Right kidney (tissue), 1 donor: ENCODE data around the gene TXLNB.
"Not testable (repeated sequence)": the region's sequence is repeated elsewhere in the genome, so short reads cannot be mapped to it uniquely, and the experiment has no call there.

Source experiments
- DNase-seq: peaks from one replicate; pipeline ENCODE4 v3.0.0-alpha.2; 2016

Gene TXLNB

DNA sequence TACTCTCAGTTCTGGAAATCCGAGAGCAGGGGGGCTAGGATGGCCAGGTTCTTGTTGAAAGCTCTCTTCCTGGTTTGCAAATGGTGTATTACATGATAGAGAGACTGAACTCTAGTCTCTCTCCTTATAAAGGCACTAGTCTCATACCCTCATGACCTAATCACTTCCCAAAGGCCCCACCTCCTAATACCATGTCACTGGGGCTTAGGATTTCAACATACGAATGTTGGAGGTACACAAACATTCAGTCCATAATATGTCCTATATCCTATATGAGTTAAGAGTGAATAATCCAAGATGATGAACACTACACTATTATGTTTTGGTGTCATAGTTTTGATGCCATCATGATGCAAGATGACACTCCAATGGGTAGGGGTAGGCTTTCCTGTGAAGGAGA lies 20.0 kb upstream of the TXLNB start:
- DNase-seq, result no peak

DNA sequence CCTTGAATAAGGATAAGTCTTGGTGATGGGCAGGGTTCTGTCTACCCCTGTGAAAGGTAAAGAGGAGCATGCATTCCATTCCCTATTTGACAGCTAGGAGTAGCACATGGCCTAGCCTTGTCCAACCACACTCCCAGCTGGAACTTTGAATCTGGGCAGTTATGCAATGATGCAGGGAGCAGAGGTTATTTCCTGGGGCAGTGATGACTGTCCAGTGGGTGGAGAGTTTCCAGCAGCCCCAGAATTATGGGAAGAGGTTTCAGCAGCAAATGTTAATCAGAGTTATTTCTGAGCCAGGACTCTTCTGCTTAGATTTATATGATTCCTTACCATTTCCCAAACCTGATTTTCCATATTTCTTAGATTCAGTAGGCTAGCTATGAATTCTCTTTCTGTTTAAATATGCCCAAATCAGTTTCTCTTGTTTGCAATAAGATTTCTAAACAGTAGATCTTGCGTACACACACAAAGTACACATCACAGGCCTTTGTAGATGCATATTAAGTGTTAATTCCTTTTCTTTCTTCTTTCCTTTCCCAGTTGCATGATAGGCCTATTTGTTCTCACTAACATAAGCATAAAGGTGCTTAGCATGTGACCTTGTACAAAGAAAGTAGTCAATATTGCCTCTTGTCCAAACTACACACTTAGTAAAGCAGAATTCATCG lies 17.3 kb upstream of the TXLNB start:
- DNase-seq, result no peak

DNA sequence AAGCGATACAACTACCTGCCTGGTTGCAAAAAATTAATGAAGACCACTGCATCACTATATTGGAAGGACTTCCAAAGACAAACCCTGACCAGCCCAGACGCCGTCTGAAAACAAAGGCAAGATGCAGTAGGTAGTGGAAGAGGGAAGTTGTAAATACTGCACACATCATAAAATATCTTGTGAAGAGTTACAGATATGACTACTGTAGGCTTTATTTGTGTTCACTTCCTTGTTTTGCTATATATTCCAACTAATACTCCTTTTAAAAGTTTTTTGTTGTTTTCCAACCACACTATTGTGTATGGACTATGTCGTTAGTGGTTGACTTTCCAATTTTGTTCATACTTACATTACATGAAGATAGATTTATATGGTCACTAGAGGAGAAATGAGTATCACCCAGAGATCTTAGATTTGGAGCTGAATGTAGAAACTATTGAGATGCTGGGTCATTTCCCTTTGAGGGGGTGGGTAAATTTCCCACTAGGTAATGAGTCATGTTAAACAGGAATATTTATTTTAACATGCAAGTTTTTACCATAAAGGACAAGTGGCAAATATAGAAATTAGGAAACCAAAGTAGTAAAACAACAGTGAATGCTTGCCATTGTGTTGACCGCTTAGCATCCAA lies 16.6 kb upstream of the TXLNB start:
- no peak for DNase-seq

DNA sequence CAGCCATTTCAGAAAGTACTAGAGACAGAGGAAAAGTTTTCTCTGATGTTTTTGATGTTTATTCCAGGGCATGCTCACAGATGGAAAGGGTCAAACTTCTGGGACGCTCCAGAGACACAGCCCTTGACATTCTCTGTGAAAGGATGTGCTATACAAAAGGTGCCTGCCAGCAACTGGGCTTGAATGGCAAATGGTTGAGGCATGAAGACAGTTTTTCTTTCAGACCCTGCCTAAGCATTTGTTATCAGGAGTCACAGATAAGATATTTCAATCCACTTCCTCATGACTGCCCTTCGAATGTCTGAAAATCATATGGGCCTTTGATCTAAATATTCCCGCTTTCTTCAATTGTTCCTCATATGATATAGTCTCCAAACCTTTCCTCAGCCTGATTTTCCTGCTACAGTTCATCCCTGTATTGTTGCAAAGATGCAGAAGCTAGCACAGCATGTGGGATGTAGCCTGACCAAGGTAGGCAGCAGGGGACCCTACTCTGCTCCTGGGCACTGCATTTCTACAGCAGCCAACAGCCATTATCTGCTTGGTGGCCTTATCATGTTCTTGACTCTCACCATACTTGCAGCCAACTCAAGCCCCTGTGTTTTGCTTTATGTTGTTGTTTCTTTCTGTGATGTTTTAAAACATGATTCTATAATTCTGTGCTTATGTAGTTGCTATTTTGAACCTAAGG lies 14.6 kb upstream of the TXLNB start:
- DNase-seq, result no peak

DNA sequence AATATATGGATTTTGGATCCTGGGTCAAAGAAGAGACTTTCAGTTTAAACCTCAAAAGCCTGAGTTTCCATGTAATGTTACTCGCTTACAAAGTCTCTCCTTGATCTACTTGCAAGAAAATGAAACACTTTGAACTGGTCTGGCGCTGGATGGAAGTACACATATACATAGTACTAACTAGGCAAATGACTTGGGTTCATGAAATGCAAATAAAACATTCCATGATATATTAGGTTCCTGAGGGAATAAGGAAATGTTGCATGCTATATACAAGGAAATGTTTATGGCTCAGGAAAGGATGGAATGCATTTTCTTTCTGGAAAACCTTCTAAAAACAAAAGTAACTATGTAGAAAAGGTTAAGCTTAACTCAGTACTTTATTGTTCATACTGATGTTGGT lies 11.4 kb upstream of the TXLNB start:
- no peak for DNase-seq

DNA sequence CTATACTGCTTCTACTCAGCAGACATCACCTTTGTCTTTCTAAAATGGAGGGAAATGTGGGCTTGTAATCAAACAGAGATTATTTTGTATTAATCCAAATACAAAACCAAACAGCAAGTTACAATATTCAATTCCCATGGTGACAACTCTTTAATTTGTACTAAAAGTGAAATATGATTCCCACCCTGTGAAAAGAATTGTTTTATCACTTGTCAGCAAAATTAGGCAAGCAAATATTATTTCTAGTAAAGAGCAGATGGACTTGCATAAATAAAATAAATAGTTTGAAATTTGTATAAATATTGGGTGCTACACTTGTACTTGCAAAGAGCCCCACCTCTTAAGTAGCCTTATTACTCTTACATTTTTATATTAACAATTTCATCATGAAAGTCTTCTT lies 6.1 kb upstream of the TXLNB start:
- DNase-seq, result no peak

DNA sequence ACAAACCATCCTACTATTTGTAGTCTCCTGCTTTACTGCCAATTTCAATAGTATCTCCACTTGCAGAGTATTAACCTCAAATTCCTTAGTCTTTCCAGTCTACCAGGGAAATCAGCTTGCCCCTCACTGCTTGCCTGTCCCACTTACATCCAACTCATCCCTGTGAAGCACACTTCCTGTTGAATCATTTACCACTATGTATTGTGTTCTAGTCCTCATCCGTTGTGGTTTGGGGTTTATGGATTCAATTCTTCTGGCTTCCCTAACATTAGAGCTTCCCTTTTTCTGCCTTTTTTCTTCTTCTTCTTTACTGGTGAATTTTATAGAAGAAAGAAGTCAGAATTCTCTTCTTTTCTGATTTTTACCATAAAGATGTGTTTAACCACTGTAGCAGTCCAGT lies 5.1 kb upstream of the TXLNB start:
- no peak for DNase-seq

DNA sequence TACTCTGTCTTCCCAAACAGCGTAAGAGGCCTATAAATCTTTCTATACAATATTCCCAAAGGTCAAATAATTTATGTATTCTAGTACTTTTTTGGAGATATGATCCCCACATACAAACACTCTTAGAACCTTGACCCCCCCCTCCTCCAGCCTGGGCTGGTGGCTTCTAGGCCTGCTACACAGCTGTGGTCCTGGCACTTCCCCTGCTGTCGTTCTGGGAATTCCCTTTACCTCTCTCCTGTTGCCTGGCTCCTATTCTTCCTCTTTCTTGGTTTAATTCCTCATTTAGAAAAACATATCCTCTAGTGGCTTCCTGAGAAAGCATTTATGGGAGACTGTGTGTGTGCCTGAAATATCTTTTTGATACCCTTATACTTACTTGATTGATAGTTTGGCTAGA lies 4.1 kb upstream of the TXLNB start:
- DNase-seq, result no peak

DNA sequence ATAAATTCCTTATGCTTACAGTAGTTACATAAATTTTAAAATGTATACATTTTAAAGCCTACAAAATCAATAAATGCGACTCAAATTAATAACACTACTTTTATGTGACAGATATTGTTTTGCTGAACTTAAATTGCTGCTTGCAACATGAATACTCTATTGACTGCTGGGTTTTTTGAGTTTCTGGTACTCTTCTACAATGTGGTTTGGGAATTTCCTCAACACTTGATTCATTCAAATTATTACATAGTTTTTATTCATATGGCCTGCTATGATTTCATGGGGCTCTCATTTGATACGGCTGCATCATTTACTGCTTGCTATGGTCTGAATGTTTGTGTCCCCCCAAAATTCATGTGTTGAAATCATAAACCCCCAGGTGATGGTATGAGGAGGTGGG lies 2.3 kb upstream of the TXLNB start:
- no peak for DNase-seq

DNA sequence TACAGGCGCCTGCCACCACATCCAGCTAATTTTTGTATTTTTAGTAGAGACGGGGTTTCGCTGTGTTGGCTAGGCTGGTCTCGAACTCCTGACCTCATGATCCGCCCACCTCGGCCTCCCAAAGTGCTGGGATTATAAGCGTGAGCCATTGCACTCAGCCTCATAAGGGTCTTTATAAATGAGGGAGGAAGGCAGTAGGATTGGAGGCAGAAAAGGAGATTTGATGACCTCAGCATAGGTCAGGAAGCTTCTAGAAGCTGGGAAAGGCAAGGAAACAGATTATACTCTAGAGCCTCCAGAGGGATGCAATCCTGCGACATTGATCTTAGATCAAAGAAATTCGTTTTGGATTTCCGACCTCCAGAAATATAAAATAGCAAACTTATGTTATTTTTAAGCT lies 1.4 kb upstream of the TXLNB start:
- DNase-seq, result not testable (repeated sequence)

DNA sequence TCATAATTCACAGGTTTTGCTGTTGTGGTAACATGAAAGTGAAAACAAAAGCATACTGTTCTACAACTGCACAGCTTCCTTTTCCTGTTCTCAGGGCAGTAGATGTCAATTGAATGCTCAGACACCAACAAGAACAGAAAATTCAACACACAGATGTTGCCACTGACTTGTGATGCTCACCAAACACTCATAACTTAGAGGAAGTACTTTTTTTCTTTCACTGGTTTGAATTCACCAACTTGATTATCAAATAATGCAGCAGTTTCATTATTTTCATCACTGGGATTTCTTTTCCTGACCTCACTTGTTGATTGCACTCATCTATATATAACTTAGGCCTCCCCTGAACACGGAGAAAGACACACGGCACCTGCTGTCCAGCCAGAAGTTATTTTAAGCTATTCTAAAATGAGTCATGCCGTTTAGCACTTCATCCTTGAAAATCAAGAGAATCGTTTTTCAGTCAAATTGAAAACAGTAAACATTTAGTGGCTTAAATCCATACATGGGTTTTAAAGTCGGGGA lies 949 bp downstream of the TXLNB start:
- DNase-seq, result peak; percentile 24

DNA sequence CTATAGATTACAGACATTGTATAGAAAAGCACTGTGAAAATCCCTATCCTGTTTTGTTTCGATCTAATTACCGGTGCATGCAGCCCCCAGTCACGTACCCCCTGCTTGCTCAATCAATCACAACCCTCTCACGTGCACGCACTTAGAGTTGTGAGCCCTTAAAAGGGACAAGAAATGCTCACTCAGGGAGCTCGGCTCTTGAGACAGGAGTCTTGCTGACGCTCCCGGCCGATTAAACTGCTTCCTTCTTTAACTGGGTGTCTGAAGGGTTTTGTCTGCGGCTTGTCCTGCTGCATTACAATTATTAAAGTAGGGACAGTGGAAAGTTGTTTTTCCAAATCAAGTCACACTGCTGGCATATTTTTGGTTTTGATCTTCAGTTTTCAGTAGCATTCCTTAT lies 2.6 kb downstream of the TXLNB start:
- DNase-seq, result no peak

DNA sequence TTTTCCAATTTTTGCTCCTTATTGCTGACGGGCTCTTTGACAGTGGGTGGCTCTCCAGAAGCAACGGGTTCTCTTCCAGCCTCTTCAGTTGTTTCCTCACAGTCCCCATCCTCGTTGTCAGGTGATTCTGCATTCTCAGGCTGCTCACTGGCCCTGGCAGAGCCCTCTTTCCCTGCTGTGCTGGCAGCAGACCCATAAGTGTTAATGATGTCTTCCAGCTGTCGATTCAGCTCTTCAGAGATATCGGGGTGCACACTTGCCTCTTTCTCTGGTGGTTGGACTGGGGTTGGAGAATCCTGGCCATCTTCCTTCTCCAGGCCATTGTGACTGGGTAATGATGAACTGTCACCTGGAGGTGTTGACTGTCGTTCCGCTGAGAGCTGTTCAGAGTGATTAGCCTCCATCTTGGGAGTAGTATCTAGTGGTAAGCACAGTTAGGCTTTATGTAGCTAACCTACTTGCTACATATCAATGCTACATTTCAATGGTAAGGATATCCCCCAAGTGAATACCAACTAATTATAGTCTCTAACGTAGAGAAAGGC lies 3.2 kb downstream of the TXLNB start:
- no peak for DNase-seq

DNA sequence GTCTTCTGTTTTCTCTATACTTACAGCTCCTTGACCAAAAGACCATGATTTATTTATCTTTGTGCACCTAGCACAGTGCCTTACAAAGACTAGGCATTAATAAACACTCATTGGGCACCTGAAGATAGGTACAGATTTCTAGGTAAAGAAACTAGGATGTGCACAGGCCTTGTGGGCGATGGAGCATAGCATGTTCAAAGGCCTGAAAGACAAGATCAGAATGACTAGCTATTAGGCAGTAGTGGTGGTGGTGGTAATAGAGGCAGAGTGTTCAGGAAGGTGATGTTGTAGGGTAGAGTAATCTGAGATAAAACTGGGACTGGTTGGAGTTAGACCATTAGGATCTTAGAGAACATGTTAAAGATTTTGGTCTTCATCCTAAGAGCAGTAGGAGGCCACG lies 3.9 kb downstream of the TXLNB start:
- DNase-seq, result no peak

DNA sequence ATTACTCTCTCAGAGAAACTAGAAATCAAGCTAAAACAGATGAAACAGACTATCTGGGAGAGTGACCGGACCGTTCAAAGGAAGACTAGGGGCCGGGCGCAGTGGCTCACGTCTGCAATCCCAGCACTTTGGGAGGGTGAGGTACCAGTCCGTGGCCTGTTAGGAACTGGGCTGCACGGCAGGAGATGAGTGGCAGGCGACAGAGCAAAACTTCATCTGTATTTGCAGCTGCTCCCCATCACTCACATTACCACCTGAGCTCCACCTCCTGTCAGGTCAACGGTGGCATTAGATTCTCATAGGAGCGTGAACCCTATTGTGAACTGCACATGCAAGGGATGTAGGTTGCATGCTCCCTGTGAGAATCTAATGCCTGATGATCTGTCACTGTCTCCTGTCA lies 5.4 kb downstream of the TXLNB start:
- DNase-seq, result not testable (repeated sequence)

DNA sequence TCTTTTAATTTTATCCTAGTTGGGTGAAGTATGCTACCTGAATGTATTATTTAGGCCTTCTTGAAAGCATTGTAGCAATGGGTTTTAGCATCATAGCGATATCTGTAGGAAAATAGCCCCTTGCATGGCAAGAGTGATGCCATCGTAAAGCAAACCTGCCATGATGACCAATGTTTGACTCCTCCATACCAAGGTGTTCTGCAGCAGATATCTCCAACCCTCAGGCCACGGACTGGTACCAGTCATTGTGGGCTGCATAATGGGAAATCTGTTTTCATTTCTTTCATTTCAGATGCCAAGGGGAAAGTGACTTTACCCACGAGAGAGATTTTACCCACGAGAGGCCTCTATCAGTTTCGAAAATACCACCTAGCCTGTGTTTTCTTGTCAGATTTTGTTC lies 6.2 kb downstream of the TXLNB start:
- DNase-seq, result no peak

DNA sequence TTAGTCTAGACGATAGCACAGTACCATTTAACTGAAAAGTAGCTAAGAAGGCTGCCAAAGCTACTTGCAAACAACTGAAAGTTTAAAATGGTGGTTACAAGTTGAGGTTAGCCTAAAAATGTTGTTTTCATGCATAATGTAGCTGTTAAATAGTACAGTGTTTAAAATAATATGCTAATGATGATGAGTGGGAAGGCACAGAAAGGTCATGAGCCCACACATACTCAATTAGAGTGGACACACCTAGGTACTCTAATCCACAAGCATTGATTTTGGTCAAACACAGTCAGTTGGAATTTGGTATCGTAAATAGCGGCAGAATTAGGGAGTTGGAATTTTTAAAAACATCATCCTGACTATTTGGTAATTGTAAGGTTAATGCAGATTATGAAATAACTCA lies 7.0 kb downstream of the TXLNB start:
- no peak for DNase-seq

DNA sequence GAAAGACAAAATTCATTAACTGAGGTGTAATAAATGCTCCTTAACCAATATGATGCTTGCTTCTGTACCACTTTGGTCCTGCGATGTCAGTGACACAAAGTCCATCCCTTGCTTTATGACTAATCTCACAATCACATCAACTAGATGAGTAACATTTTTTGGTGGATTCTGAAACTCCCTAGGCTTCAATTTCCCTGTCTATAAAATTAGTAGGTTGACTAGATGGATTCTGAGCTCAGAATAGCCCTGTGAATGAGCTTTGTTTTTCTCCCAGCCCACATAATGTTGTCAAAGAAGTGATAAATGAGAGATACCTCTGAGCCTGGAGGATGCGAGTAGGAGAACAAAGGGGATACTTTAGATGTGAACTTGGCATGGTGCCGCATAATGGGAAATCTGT lies 9.1 kb downstream of the TXLNB start:
- DNase-seq, result no peak

DNA sequence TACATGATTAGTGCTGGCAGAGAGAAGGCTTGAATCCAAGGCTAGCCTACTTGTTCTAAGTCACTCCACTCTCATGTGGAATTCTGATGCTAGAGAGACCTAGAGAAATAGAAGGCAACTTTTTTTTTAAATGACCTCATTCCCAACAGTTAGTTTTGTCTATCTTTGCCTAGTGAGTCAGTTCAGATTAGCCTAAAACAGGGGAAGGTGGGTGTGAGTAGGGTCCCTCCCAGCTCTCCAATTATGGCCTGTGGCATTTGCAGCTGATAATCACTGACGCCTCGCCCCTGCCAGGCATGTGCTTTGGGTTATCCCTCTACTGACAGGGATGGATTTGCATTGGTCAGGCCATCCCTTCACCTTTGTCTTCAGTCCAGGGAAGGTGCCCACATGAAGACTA lies 13.6 kb downstream of the TXLNB start:
- no peak for DNase-seq

DNA sequence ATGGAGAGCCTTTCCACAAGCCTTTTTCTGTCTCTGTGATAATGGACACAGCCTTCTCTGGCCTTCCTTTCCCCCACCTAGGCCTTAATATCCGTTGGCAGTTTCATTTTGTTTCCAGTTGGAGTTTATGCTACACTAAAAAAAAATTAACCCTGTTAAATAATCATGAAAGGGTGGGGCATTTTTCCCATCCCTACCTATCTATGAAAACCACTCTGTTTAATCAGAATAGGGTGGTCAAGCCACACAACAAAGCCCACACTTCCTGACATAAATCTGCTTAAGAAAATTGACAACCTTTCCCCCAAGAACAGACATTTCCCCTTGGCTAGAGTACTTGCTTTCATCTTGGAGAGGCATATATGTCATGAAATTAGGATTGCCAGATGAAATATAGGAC lies 14.2 kb downstream of the TXLNB start:
- DNase-seq, result no peak

DNA sequence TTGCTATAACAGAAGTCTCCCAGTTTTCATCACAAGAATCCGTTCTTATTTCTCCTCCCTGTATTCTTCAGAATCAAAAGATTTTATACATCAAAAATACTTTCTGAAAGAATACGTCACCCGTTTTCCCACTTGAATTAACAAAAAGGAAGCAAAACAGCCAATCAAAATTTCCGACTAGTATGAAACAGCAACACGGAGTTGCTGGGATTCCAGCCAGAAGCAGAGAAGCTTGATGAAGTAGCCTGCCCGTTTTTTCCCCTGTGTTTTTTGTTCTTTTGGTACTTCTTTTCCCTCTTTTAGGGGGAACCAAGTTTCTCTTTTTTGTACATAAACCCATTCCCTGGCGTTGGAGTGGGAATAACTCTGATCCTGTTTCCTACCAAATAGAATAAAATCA lies 14.6 kb downstream of the TXLNB start:
- DNase-seq, result no peak

DNA sequence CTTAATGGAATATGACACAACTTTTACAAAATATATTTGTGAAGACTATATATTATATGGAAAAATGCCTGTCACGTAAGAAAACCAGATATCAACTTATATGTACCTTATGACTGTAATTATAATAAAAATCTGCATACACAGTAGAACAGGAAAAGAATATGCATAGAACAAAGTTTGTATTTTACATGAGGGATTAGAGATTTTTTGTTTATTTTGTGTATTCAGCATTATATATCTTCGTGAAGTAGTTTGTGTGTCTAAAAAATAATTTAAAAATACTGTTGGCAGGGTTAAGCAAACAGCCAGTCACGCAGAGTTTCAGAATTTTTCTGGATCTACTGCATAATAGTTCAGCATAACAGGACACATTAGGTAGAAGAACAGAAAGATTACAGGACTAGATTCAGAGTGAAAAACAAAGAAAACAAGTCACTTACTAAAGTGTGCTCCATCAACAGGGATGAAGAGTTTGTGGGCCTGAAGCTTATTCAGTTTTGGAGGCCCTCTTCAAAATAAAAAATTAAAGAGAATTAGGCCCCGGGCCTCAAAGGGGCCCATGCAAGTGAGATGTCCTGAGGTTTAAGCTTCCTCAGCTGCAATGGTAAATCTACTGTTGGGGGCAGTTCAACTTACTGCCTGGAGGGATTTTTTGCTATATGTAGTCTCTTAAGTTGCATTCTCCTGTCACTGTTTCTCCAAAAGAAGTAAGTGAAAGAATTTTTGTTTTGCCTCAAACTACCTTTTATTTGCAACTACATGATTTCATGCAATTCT lies 16.3 kb downstream of the TXLNB start:
- no peak for DNase-seq

DNA sequence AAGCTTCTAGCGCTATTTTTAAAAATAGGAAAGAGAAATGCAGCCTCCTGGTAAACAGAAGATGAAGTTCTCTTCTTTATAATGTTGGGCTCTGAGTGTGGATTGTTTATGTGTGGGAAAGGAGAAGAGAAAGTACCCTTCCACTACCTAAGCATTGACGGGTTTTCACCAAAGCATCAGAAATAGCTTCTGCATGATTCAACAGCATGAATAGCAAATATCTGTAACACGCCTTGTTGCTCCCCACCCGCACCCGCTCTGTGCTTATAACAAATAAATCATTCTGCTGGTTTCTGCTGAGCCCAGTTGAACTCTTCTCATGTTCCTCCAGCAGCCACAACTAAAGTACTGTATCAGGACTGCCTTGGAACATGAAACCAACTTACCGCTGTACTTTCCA lies 20.7 kb downstream of the TXLNB start:
- no peak for DNase-seq
